K562 (cell line): ENCODE measurements around the gene BORCS5. TPM values are rescaled to one million over a fixed set of nuclear protein-coding genes. Genes with fewer than 3 reads are reported as not detected.

Experiments used
- ATAC-seq: fragments of 200-7000 bp; cut with Tn5 transposase; 3 replicates; pipeline ENCODE4 v1.9.1; 2020; ENCODE audit warnings: moderate library complexity
- BruUV-seq: library from RNA; stranded (reverse); fragments of 400-500 nt; replicated peaks from 2 replicates; lab custom pipeline; 2021; lab: Mats Ljungman, UMichigan
- CTCF ChIA-PET: fragments of 300-600 bp; formaldehyde crosslinking; extraction: SDS; loops from one replicate; lab custom pipeline; 2021; ENCODE audit warnings: low intra/inter-chr PET ratio; lab: Yijun Ruan, JAX
- POLR2A ChIA-PET: fragments of 300-600, 350-650 bp; sonication (Branson Sonifier 250); formaldehyde crosslinking; extraction: SDS; loops from one replicate; lab custom pipeline; 2021; ENCODE audit warnings: antibody characterized with exemption, inconsistent platforms; lab: Yijun Ruan, JAX
- DNase-seq, 4 experiments: peaks; one replicate each; pipeline versions ENCODE4 v3.0.0 to v3.0.0-alpha.2; 2011 to 2018; ENCODE audit warnings: low spot score in 3 of 4, mixed read lengths in 3 of 4; ENCODE audit errors: extremely low read depth in 1 of 4
- FAIRE-seq: peaks from 2 replicates; lab custom pipeline; 2011; peaks lifted over from hg19 to GRCh38; lab: Jason Lieb, UNC
- H2AFZ ChIP-seq: 2 replicates; pipeline ENCODE4 v1.6.0; 2011; ENCODE audit warnings: low read depth, low read length, control low read depth, inconsistent platforms
- H3K27ac ChIP-seq: fragments of 200-600 bp; 3 replicates; pipeline ENCODE4 v1.8.0; 2011; ENCODE audit warnings: low read depth, mild to moderate bottlenecking, control low read depth, inconsistent platforms, low read length, moderate library complexity, mixed read lengths; ENCODE audit errors: extremely low read depth
- H3K27me3 ChIP-seq, 2 experiments: fragments of 300-600 bp in 1 of 2; 2 replicates in 1 of 2; 3 replicates in 1 of 2; pipeline versions ENCODE4 v1.6.0 to v1.8.0; 2011; ENCODE audit warnings: inconsistent platforms in 2 of 2, low read length in 2 of 2, mild to moderate bottlenecking in 1 of 2, mixed read lengths in 1 of 2, moderate library complexity in 1 of 2; ENCODE audit not compliant: control insufficient read depth in 2 of 2, insufficient read depth in 2 of 2
- H3K36me3 ChIP-seq: fragments of 300-600 bp; 3 replicates; pipeline ENCODE4 v1.8.0; 2011; ENCODE audit warnings: mild to moderate bottlenecking, low read length, inconsistent platforms; ENCODE audit not compliant: control insufficient read depth, insufficient read depth
- H3K4me1 ChIP-seq, 2 experiments: fragments of 200-600 bp in 1 of 2; replicated peaks in 1 of 2; 2 replicates in 1 of 2; 3 replicates in 1 of 2; pipeline versions ENCODE4 v1.5.1 to v1.8.0; 2011; ENCODE audit warnings: inconsistent platforms in 2 of 2, low read length in 2 of 2, mild to moderate bottlenecking in 1 of 2, mixed read lengths in 1 of 2, moderate library complexity in 1 of 2; ENCODE audit not compliant: control insufficient read depth in 2 of 2, insufficient read depth in 2 of 2
- H3K4me2 ChIP-seq: 2 replicates; pipeline ENCODE4 v1.6.1; 2011; ENCODE audit warnings: low read length, control low read depth, inconsistent platforms, mixed read lengths; ENCODE audit not compliant: insufficient read depth
- H3K4me3 ChIP-seq: fragments of 200-600 bp; sonication (generic), shearing (Covaris generic); 2 replicates; pipeline ENCODE4 v1.5.1; 2016; ENCODE audit warnings: control low read depth, inconsistent platforms
- H3K79me2 ChIP-seq: fragments of 200-600 bp; 3 replicates; pipeline ENCODE4 v1.8.0; 2011; ENCODE audit warnings: low read length, inconsistent platforms; ENCODE audit not compliant: control insufficient read depth, insufficient read depth
- H3K9ac ChIP-seq, 2 experiments: 2 replicates each; pipeline versions ENCODE4 v1.6.0 to v1.6.1; 2011; ENCODE audit warnings: low read depth in 2 of 2, low read length in 2 of 2, control low read depth in 1 of 2, inconsistent platforms in 1 of 2, mild to moderate bottlenecking in 1 of 2, mixed read lengths in 1 of 2; ENCODE audit not compliant: insufficient read depth in 1 of 2
- H3K9me1 ChIP-seq: one replicate; pipeline ENCODE4 v1.6.0; 2011; ENCODE audit warnings: inconsistent platforms, mild to moderate bottlenecking, low read length, moderate library complexity; ENCODE audit not compliant: control insufficient read depth, insufficient read depth
- H3K9me3 ChIP-seq: replicated peaks from 2 replicates; pipeline ENCODE4 v1.5.1; 2011; ENCODE audit warnings: low read depth, low read length, inconsistent platforms; ENCODE audit not compliant: control insufficient read depth, insufficient read depth
- H4K20me1 ChIP-seq: replicated peaks from 2 replicates; pipeline ENCODE4 v1.6.1; 2011; ENCODE audit warnings: low read length, inconsistent platforms, mixed read lengths; ENCODE audit not compliant: control insufficient read depth, insufficient read depth
- GTF2B ChIP-seq: IDR thresholded peaks from 2 replicates; pipeline ENCODE4 v1.6.1; 2011; ENCODE audit not compliant: insufficient read length; ENCODE audit errors: extremely low read depth
- SPI1 ChIP-seq: IDR thresholded peaks from 2 replicates; pipeline ENCODE4 v1.6.1; 2011; ENCODE audit warnings: low read depth, low read length, control low read depth, borderline replicate concordance
- ZBTB33 ChIP-seq: sonication (generic); formaldehyde crosslinking; IDR thresholded peaks from 2 replicates; pipeline ENCODE4 v1.8.1; 2023; ENCODE audit warnings: mild to moderate bottlenecking, missing genetic modification reagents
- WGBS: fragments of 100-300 bp; shearing (Covaris generic); methylation state at CpG from one replicate; pipeline ENCODE4 v1.1.6; 2016; ENCODE audit warnings: low coverage, mixed read lengths; ENCODE audit not compliant: insufficient coverage; ENCODE audit errors: missing lambda C conversion rate; 5-methylcytosine and 5-hydroxymethylcytosine counted together
- in situ Hi-C: fragments of 300-500 bp; cut with MboI; formaldehyde crosslinking; loops from 4 replicates; pipeline ENCODE4 v1.15.0; 2018; ENCODE audit warnings: inconsistent platforms, mixed read lengths
- intact Hi-C: fragments of 100-400 bp; cut with micrococcal nuclease; formaldehyde crosslinking; loops from 2 replicates; pipeline ENCODE4 v1.14.2; 2022
- polyA plus RNA-seq, 8 experiments: library from polyadenylated mRNA; depleted of rRNA in 4 of 8; stranded (reverse) in 5 of 8; unstranded in 3 of 8; fragments of >200 nt; fragmentation: Nextera tagmentation in 2 of 8; fragmentation: Illumina TruSeq in 1 of 8; extraction: Ambion mirVana in 2 of 8; extraction: Trizol in 1 of 8; gene quantifications; 2 replicates each; pipeline versions ENCODE4 v1.2.1 to v1.2.3, GENCODE V29; 2011 to 2014; ENCODE audit warnings: inconsistent platforms in 1 of 8, missing spikeins in 1 of 8
- total RNA-seq, 7 experiments: library from RNA; depleted of rRNA in 6 of 7; stranded (reverse); fragments of >200 nt in 6 of 7; fragmentation: Illumina TruSeq in 2 of 7; extraction: Trizol in 2 of 7; gene quantifications; 2 replicates each; pipeline versions ENCODE4 v1.2.1 to v1.2.3, GENCODE V29; 2011 to 2021; ENCODE audit warnings: low replicate concordance in 1 of 7

Gene BORCS5
- total and polyA plus RNA-seq, 9 of the 15 experiments (the other 6 are each of a cell fraction or from before 2014, with no cell fraction given) = 0.31 to 12.4 (median 6.6) TPM

- TF ChIP-seq SPI1 = no peak
- TF ChIP-seq, all 486 proteins: peak for 0
These were observed 105.0 kb downstream of the BORCS5 start (continued) for GRCh38 chr12:12461923-12462315.

DNA sequence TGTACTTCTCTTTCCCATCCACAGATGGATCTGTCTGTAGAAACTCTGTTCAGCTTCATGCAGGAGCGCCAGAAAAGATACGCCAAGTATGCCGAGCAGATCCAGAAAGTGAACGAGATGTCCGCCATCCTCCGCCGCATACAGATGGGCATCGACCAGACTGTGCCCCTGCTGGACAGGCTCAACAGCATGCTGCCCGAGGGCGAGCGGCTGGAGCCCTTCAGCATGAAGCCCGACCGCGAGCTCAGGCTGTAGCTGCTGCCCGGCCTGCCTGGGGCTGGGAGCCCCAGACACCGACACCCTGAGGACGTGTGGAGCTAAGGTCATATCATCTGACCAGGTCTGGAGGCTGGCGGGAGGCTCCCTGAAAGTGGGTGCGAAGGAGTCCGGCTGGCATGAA is 108.6 kb downstream of the BORCS5 start:
- no peak for ATAC-seq
- TF ChIP-seq GTF2B (no peak), ZBTB33 (CRISPR knock-in tag) (peak; percentile 51; the same call in 1 of the 2 replicates)
- in situ Hi-C loops = no loop called here

More for the DNA sequence above, 108.6 kb downstream of the BORCS5 start:
- ChIA-PET POLR2A (interaction anchor here (1.1 to 1.4 kb wide), 3 partner anchors 9 to 41 kb away, joined by 3 to 6 read pairs (median 3); no protein-coding TSS in a partner anchor), CTCF (no interaction called here)
- Histone ChIP-seq H3K9me1 (no peaks in the 10 kb centered on the region), H2AFZ (no peak overlapping the region), H3K36me3 (peaks cover 4% of the 10 kb centered on the region; the same call in 1 of the 3 replicates), H3K9ac (no peak overlapping the region), H3K27me3 (no peaks in the 10 kb centered on the region), H3K9me3 (no peaks in the 10 kb centered on the region), H3K4me1 (peaks cover 0 to 8% of the 10 kb centered on the region in 2 experiments; a peak in 3 of 5 replicates), H3K27ac (no peak overlapping the region), H4K20me1 (0 out of 2 replicates have a peak, but pooled peaks cover 7% of the 10 kb centered on the region), H3K4me3 (no peak overlapping the region), H3K4me2 (no peak overlapping the region), H3K79me2 (no peaks in the 10 kb centered on the region)
- WGBS = 92% methylated on average over 17 of the region's 20 CpGs
- intact Hi-C loops = no loop called here
- no TSS peak for BruUV-seq
- no peak for DNase-seq
- FAIRE-seq = no peak
